Activated CD8-positive, alpha-beta memory T cell treated with anti-CD3 and anti-CD28 coated beads, Interleukin-2, amount 50 U/mL, for 1 hour (primary cell): ENCODE data around the gene SMCO4.
"Not testable (repeated sequence)": the region's sequence is repeated elsewhere in the genome, so short reads cannot be mapped to it uniquely, and the experiment has no call there.

Source experiments
- DNase-seq: peaks from one replicate; pipeline ENCODE4 v3.0.0-alpha.2; 2020; ENCODE audit errors: extremely low read depth

SMCO4 gene

DNA sequence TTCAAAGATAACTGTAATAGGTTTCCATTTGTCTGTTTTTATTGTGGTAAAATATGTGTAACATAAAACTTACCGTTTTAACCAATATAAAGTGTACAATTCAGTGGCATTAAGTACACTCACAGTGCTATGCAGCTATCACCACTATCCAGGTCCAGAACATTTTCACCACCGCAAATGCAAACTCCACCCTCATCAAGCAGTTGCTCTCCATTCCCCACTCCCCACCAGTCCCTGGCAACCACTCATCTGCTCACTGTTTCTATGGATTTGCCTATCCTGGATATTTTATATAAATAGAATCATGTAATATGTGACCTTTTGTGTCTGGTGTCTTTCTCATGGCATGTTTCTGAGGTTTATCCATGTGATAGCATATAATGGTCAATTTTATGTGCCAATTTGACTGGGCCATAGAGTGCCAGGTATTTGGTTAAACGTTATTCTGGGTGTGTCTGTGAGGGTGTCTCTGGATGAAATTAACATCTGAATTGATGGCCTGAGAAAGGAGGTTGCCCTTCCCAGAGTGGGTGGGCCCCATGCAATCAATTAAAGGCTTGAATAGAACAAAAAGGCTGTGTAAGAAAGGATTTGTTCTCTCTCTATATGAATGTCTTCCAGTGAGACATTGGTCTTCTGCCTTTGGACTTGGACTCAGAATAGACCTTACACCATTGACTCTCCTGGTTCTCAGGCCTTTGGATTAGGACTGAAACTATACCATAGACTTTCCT is 17.2 kb upstream of the SMCO4 start:
- DNase-seq, result no peak

- DNase-seq, result no peak
Observed at GRCh38 chr11:93559681-93560080, 16.5 kb upstream of the SMCO4 start.

DNA sequence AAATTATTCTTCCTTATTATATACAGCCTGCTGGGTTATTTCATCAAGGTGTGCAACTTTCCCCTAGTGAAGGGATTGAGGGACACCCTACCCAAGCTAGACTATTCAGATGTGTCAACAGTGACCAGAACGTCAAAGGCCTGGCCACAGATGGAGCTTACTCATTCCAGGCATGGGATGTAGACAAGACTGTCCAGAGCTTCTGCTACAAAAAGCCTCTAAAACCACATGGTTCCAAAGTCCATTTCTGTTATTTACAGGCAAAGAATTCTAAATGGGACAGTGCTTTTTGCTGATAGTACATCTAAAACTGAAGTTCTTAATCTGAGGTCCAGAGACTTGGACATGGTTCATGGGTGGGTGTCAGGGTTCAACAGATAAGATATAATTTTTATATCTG is 9.7 kb upstream of the SMCO4 start:
- no peak for DNase-seq

DNA sequence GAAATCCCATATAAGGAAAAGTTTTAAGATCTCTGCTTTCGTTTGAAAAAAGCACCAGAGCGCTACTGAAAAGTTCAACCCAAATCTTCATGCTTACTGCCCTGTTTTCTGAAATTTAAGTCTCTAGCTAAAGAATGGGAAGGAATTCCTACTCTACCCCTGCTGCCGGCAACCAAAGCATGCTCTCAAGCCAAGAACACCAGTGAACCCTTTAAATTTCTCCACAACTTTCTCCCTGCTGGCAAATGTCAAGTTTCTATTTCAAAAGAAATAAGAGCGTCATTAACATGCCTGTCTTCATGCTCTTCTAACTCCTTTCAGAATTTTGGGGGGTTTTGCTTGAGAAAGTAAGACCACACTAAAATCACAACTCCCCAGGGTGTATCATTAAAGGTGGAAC is 6.8 kb upstream of the SMCO4 start:
- DNase-seq, result no peak

DNA sequence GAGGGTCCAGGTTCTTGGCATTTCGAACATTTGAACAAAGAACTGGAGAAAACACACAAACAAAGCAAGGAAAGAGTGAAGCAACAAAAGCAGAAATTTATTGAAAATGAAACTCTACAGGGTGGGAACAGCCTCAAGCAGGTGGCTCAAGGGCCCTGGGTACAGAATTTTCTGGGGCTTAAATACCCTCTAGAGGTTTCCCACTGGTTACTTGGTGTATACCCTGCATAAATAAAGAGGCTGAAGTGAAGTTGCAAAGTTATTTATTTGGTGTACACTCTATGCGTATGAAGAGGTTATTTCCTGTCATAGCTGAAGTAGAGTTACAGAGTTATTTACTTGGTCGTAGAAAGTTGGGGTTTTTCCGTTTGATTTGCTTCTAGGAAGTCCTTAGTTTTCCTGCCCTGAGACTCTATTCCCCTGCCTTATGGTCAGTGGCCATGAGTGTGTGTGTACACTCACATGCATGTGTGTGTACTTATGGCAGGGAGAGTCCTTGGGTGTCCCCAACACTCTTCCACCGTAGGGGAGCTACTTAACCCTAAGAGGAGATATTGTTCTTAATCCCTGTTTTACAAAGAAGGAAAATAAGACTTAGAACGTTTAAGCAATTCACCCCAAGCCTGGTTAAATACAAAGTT is 5.6 kb upstream of the SMCO4 start:
- DNase-seq, result no peak

DNA sequence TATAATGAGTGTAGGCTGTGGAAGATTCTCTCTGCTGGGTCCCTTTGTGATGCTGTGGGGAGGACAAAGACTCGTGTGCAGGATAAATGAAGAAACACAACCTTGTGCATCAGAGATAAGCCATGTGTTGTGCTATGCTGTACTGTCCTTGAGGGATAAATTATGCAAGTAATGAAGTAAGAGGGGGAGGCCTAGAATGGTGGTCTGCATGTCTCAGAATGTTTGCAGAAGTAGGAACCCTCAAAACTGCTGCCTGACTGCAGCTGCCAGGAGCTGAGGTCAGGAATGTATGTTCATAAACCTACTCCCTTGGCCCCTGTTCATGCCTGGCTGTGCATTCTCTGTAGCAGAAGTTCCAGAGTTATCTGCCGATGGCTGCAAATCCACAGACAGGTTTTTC is 4.6 kb upstream of the SMCO4 start:
- no peak for DNase-seq

- no peak for DNase-seq
Observed at GRCh38 chr11:93547028-93547427, 3.8 kb upstream of the SMCO4 start.

DNA sequence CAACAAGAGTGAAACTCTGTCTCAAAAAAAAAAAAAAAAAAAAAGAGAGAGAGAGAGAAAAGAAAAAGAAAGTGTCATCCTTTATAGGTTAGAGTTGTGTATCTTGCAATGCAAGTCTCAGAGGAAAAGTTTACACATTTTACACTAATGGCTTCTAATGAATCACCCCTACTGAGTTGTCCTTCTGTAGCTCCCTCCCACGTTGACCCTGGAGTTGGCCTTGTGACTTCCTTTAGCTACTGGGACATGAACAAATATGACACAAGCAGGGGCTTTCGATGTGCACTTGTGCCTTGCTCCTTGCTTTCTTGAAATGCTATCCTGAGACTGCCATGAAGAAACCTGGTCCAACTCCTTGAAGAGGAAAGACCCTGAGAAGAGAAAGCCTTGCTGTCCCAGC is 2.4 kb upstream of the SMCO4 start:
- no peak for DNase-seq

- DNase-seq, result no peak
Observed at GRCh38 chr11:93542811-93543229, 371 bp downstream of the SMCO4 start.

DNA sequence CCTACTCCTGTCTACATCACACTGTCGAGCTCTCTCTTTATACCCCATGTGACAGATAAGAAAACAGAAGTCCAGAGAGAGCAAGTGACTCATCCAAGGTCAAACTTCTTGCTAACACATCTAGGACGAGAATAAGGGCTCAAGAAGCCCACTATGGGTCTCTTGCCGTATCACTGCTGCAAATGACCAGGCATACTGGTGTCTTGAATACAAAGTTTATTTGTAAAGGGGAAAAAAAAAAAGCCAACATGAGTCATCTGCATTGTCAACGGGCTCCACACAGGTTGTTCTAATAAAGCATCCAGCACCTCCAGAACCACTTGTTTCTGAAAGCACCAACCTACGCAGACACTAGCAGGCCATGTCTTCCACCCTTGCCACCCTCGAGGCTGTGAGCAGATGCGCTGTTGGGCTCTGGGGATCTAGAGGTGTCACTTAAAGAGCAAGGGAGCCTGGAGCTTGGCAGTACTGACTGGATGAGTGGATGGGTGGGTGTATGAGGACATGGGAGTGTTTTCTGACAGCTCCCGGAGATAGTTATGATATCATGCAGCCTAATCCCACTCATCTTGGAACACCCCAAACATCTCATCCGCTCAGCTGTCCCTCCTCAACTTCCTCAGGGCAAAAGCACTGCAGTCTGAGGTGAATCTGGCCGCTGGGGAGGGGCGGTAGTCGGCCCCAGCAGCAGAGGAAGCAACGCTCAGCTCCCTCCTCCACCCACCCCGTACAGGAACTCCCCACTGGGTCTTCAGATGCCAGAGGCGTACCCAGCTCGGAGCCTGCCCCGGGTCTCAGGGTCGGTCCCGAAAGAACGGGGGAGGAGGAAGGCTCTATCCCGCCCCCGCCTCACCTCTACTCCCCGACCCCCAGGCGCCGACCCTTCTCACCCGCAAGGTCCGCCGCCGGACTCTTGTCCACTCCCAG is 1.0 kb downstream of the SMCO4 start:
- no peak for DNase-seq

- no peak for DNase-seq
Observed at GRCh38 chr11:93540896-93541553, 2.2 kb downstream of the SMCO4 start.

- no peak for DNase-seq
Observed at GRCh38 chr11:93540337-93540736, 2.9 kb downstream of the SMCO4 start.

DNA sequence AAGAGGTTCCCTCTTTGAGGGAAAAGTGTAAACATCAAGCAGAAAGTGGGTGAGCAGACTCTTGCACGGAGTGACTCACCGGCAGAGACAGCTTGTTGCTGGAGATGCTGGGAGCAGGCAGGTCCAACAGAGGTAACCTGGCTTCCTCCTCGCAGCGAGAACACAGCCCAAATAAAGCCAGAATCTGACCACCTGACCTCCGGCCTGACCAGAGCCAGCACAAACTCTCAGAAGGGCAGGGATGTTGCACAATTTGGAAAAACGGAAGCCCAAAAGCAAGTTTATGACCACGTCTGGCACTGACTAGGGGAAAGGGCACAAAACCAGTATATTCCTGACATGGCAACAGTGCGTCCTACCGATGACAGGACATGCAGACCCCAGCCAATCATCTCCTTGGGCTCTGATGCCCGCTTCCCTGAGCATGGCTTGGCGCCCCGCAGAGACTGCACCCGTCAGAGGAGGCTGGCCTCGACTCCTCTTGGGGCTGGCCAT is 5.4 kb downstream of the SMCO4 start:
- DNase-seq, result no peak

GRCh38 chr11:93537049-93537448 is 6.1 kb downstream of the SMCO4 start:
- no peak for DNase-seq

- DNase-seq, result no peak
Observed at GRCh38 chr11:93536101-93536861, 6.9 kb downstream of the SMCO4 start.

DNA sequence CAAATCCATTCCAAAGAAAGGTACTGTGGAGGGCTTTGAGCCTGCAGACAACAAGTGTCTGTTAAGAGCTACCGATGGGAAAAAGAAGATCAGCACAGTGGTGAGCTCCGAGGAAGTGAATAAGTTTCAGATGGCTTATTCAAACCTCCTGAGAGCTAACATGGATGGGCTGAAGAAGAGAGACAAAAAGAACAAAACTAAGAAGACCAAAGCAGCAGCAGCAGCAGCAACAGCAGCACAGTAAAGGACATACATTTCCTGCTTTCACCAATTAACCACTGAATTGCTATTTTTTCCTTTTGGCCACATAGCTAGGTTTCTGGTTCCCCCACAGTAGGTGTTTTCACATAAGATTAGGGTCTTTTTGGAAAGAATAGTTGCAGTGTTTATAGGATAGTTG is 7.6 kb downstream of the SMCO4 start:
- DNase-seq, result not testable (repeated sequence)

DNA sequence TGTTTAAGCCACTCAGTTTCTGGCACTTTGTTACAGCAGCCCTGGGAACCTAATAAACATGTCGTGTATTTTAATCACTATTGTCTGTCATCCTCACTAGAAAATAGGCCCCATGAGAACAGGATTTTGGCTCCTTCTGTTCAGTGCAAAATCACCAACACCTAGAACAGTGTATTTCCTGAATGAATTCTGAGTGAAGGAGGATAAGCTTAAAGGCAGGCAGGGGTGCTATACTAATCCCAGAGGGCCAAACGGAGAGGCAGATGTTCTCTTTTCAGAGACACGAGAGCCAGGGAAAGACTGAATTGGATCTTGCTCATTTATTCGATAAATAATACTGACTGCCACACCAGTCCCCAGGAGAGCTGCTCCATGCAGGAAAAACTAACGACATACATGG is 10.4 kb downstream of the SMCO4 start:
- DNase-seq, result no peak

- no peak for DNase-seq
Observed at GRCh38 chr11:93532281-93532789, 10.9 kb downstream of the SMCO4 start.

DNA sequence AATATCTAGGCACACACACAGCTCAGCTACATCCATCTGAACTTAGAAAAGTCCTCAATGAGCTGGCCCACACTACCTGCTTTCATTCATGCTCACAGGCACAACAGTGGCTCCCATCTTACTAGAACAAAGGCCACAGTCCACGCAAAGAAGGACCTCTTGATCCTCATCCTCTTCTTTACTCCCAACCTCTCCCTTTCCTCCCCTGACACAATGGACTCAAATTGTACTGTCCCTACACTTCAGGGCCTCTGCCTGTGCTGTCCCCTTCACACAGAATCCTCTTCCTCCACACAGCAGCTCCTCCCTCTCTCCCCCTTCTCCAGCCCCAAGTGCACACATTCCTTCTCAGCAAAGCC is 12.7 kb downstream of the SMCO4 start:
- DNase-seq, result no peak

DNA sequence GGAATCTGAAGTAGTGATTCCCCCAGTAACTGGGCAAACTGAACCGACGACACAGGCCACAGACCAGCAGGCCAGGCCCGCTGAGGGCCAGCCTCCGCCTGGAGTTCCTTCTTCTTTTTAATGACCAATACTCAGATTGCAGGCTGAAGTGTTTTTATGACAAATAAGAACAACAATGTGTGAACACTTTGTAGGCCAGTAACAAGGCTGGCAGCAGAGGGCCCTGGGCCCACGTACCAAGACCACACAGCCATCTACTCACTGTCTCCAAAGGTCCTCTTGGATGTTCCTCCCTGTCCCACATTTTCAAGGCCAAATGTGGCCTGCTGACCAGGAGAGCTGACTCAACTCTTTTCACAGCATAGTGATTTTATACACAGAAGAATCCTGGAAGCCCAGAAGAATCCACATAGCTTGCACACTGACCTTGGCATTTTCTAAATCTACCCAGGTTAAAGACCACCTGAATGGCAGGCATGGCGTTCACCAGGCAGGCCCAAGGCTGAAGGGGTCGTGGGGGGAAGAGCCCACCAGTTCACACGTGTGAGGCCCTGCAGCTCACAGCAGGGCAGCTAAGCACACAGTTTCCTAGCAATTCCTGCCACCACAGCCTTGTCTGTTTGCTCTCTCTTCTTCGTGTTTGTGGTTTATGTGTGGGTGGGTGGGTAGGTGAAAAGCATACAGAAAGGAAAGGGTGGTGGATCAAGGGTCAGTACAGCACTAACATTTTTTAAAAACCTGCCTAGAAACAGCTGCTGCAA is 13.3 kb downstream of the SMCO4 start:
- no peak for DNase-seq
